OCI-LY1 (cell line): Measurements from ENCODE around the gene RALGPS2.

Experiments
- H2AFZ ChIP-seq: fragments of 200-600 bp; sonication (generic), shearing (Covaris generic); 2 replicates; pipeline ENCODE4 v1.6.0; 2014; ENCODE audit warnings: antibody characterized with exemption, mild to moderate bottlenecking, low read length
- H3F3A ChIP-seq: fragments of 200-600 bp; sonication (generic), shearing (Covaris generic); 2 replicates; pipeline ENCODE4 v1.6.0; 2014; ENCODE audit warnings: mild to moderate bottlenecking, antibody characterized with exemption, low read length, moderate library complexity; ENCODE audit not compliant: insufficient read depth
- H3K27ac ChIP-seq: fragments of 200-600 bp; sonication (generic); 2 replicates; pipeline ENCODE4 v1.5.1; 2014; ENCODE audit warnings: low read length, mixed run types, mild to moderate bottlenecking, low read depth; ENCODE audit not compliant: poor library complexity, severe bottlenecking
- H3K27me3 ChIP-seq: fragments of 200-600 bp; sonication (generic); 2 replicates; pipeline ENCODE4 v1.6.0; 2014; ENCODE audit warnings: antibody characterized with exemption, mild to moderate bottlenecking, low read length, moderate library complexity; ENCODE audit not compliant: insufficient read depth
- H3K36me3 ChIP-seq: fragments of 200-600 bp; sonication (generic); 2 replicates; pipeline ENCODE4 v1.6.1; 2014; ENCODE audit warnings: mild to moderate bottlenecking, antibody characterized with exemption, low read length, moderate library complexity, mixed read lengths; ENCODE audit not compliant: insufficient read depth
- H3K4me1 ChIP-seq: fragments of 200-600 bp; sonication (generic); 2 replicates; pipeline ENCODE4 v1.5.1; 2014; ENCODE audit warnings: mild to moderate bottlenecking, low read length, moderate library complexity; ENCODE audit not compliant: insufficient read depth, severe bottlenecking
- H3K4me2 ChIP-seq: fragments of 200-600 bp; sonication (generic), shearing (Covaris generic); 2 replicates; pipeline ENCODE4 v1.6.1; 2014; ENCODE audit warnings: low read length
- H3K4me3 ChIP-seq: fragments of 200-600 bp; sonication (generic); 2 replicates; pipeline ENCODE4 v1.5.1; 2014; ENCODE audit warnings: low read length, low read depth, mild to moderate bottlenecking, mixed read lengths; ENCODE audit not compliant: poor library complexity, severe bottlenecking
- H3K79me2 ChIP-seq: fragments of 200-600 bp; shearing (Covaris generic); 2 replicates; pipeline ENCODE4 v1.6.1; 2016; ENCODE audit warnings: mixed run types, low read length, mixed read lengths; ENCODE audit not compliant: insufficient read depth
- H3K9ac ChIP-seq: fragments of 200-600 bp; sonication (generic), shearing (Covaris generic); 2 replicates; pipeline ENCODE4 v1.6.1; 2014; ENCODE audit warnings: mild to moderate bottlenecking, low read length, mixed read lengths
- H3K9me2 ChIP-seq: fragments of 200-600 bp; sonication (generic), shearing (Covaris generic); 2 replicates; pipeline ENCODE4 v1.6.1; 2014; ENCODE audit warnings: low read depth, mild to moderate bottlenecking, low read length, mixed read lengths
- H3K9me3 ChIP-seq: fragments of 200-600 bp; shearing (Covaris generic); 2 replicates; pipeline ENCODE4 v1.6.1; 2014; ENCODE audit warnings: low read length, mixed read lengths
- H4K20me1 ChIP-seq: fragments of 200-600 bp; sonication (generic), shearing (Covaris generic); 2 replicates; pipeline ENCODE4 v1.6.0; 2016; ENCODE audit warnings: mild to moderate bottlenecking, low read length; ENCODE audit not compliant: insufficient read depth
- CTCF ChIP-seq: fragments of 200-600 bp; sonication (generic), shearing (Covaris generic); IDR thresholded peaks from 2 replicates; pipeline ENCODE4 v1.5.1; 2017; ENCODE audit warnings: mild to moderate bottlenecking, antibody characterized with exemption, low read length, moderate library complexity, mixed read lengths
- EZH2 ChIP-seq: fragments of 200-600 bp; sonication (generic), shearing (Covaris generic); IDR thresholded peaks from 2 replicates; pipeline ENCODE4 v1.8.0; 2017; ENCODE audit warnings: borderline replicate concordance, mixed run types, mild to moderate bottlenecking, antibody characterized with exemption, low read length, moderate library complexity, mixed read lengths

RALGPS2 gene

DNA sequence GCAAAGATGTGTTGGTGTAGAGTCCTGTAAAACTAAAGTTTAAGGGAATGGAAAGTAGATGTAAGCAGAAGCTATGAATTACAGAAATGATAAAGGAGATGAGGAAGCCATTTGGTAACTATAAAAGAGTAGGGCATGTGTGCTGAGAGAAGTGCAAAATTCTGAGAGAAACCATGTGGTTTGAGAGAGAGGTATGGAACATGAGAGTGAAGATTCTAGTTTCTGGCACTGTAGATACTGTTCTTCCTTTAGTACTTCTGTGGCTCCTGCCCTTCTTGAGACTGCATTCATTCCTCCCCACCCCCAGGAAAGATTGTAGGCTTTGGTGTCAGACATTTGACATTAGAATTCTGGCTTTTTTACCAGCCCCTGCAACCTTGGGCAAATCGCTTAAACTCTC lies 15.4 kb downstream of the RALGPS2 start:
- Histone ChIP-seq H4K20me1 (peaks cover 5% of the 10 kb centered on the region; the same call in 1 of the 2 replicates), H3K4me2 (no peak overlapping the region), H3K4me3 (no peak overlapping the region), H3K27me3 (no peaks in the 10 kb centered on the region), H3K36me3 (peaks cover 100% of the 10 kb centered on the region), H3K4me1 (no peaks in the 10 kb centered on the region), H3K9ac (no peak overlapping the region), H3K9me3 (no peaks in the 10 kb centered on the region; the same call in 1 of the 2 replicates), H3K9me2 (no peaks in the 10 kb centered on the region), H3K27ac (no peak overlapping the region), H2AFZ (no peak overlapping the region), H3K79me2 (peaks cover 98% of the 10 kb centered on the region), H3F3A (no peaks in the 10 kb centered on the region)
- no peak for TF ChIP-seq EZH2
- TF ChIP-seq CTCF, result no peak

GRCh38 chr1:178740924-178741323 lies 15.9 kb downstream of the RALGPS2 start:
- no peak overlapping the region for H3K4me2 ChIP-seq
- H3K79me2 ChIP-seq, result peaks cover 97% of the 10 kb centered on the region
- peaks cover 100% of the 10 kb centered on the region for H3K36me3 ChIP-seq
- no peaks in the 10 kb centered on the region for H3K9me2 ChIP-seq
- no peak overlapping the region for H3K9ac ChIP-seq
- no peaks in the 10 kb centered on the region for H3K4me1 ChIP-seq
- no peaks in the 10 kb centered on the region for H3K27me3 ChIP-seq
- no peaks in the 10 kb centered on the region; the same call in 1 of the 2 replicates for H3K9me3 ChIP-seq
- no peak for TF ChIP-seq EZH2
- TF ChIP-seq CTCF, result no peak
- H4K20me1 ChIP-seq, result peaks cover 5% of the 10 kb centered on the region; the same call in 1 of the 2 replicates
- H3F3A ChIP-seq, result no peaks in the 10 kb centered on the region
- no peak overlapping the region for H2AFZ ChIP-seq
- no peak overlapping the region for H3K4me3 ChIP-seq
- no peak overlapping the region for H3K27ac ChIP-seq

DNA sequence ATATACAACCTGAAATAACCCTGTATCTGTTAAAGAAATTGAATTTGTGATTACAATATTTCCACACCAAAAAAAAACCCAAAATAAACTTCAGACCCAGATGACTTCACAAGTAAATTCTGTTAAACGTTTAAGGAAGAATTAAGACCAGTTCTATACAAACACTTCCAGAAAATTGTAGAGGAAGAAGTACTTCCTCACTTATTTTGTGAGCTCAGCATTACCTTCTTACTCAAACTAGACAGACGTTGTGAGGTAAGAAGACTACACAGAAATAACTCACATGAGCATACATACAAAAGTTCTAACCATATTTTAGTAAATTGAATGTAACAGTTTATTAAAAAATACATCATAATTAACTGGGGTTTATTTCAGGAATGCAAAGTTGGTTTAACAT lies 18.8 kb downstream of the RALGPS2 start:
- TF ChIP-seq CTCF (no peak), EZH2 (no peak)
- peaks cover 1% of the 10 kb centered on the region for H3K4me1 ChIP-seq
- H3K36me3 ChIP-seq, result peaks cover 100% of the 10 kb centered on the region
- no peaks in the 10 kb centered on the region for H3K9me2 ChIP-seq
- H2AFZ ChIP-seq, result no peak overlapping the region
- peaks cover 98% of the 10 kb centered on the region for H3K79me2 ChIP-seq
- no peak overlapping the region for H3K4me2 ChIP-seq
- no peak overlapping the region for H3K9ac ChIP-seq
- H4K20me1 ChIP-seq, result peaks cover 5% of the 10 kb centered on the region; the same call in 1 of the 2 replicates
- no peaks in the 10 kb centered on the region; the same call in 1 of the 2 replicates for H3K9me3 ChIP-seq
- H3F3A ChIP-seq, result no peaks in the 10 kb centered on the region
- H3K27ac ChIP-seq, result no peak overlapping the region
- H3K27me3 ChIP-seq, result no peaks in the 10 kb centered on the region
- no peak overlapping the region for H3K4me3 ChIP-seq
